ENCODE measurements around the gene NRXN2.

NRXN2 gene

GRCh38 chr11:64592234-64592615 lies 130.8 kb downstream of the NRXN2 start:
- H3K4me3 ChIP-seq (ENCODE audit: low read depth, low read length, poor library complexity, severe bottlenecking): no peak overlapping the region
- no peaks in the 10 kb centered on the region for H3F3A ChIP-seq (ENCODE audit: insufficient read depth, low read length)
- peaks cover 3% of the 10 kb centered on the region; the same call in 1 of the 2 replicates for H3K27me3 ChIP-seq (ENCODE audit: insufficient read depth, low read length)
- TF ChIP-seq, protein P1, sequence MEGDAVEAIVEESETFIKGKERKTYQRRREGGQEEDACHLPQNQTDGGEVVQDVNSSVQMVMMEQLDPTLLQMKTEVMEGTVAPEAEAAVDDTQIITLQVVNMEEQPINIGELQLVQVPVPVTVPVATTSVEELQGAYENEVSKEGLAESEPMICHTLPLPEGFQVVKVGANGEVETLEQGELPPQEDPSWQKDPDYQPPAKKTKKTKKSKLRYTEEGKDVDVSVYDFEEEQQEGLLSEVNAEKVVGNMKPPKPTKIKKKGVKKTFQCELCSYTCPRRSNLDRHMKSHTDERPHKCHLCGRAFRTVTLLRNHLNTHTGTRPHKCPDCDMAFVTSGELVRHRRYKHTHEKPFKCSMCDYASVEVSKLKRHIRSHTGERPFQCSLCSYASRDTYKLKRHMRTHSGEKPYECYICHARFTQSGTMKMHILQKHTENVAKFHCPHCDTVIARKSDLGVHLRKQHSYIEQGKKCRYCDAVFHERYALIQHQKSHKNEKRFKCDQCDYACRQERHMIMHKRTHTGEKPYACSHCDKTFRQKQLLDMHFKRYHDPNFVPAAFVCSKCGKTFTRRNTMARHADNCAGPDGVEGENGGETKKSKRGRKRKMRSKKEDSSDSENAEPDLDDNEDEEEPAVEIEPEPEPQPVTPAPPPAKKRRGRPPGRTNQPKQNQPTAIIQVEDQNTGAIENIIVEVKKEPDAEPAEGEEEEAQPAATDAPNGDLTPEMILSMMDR (IDR thresholded peaks at IDR 0.05; ENCODE audit: low read length): no peak
- TF ChIP-seq EZH2 (IDR thresholded peaks at IDR 0.05; ENCODE audit: borderline replicate concordance, low read length): no peak
- H3K4me1 ChIP-seq (ENCODE audit: insufficient read depth, low read length, severe bottlenecking): no peaks in the 10 kb centered on the region
- no peaks in the 10 kb centered on the region for H3K79me2 ChIP-seq (ENCODE audit: insufficient read depth, low read length)
- 0 out of 2 replicates have a peak, but pooled peaks cover 3% of the 10 kb centered on the region for H3K9me3 ChIP-seq (ENCODE audit: low read length)
- no peak overlapping the region for H3K9ac ChIP-seq (ENCODE audit: low read length)
- H2AFZ ChIP-seq (ENCODE audit: low read length): no peak overlapping the region
- H3K9me2 ChIP-seq (ENCODE audit: low read depth, low read length): no peaks in the 10 kb centered on the region
- no peaks in the 10 kb centered on the region for H3K36me3 ChIP-seq (ENCODE audit: insufficient read depth, low read length)
- no peak overlapping the region for H3K27ac ChIP-seq (ENCODE audit: low read depth, low read length, poor library complexity, severe bottlenecking)
- H4K20me1 ChIP-seq (ENCODE audit: insufficient read depth, low read length): no peaks in the 10 kb centered on the region
- no peak overlapping the region for H3K4me2 ChIP-seq (ENCODE audit: low read length)

GRCh38 chr11:64591257-64592233 lies 131.5 kb downstream of the NRXN2 start:
- H2AFZ ChIP-seq (ENCODE audit: low read length): no peak overlapping the region
- no peaks in the 10 kb centered on the region for H4K20me1 ChIP-seq (ENCODE audit: insufficient read depth, low read length)
- H3F3A ChIP-seq (ENCODE audit: insufficient read depth, low read length): no peaks in the 10 kb centered on the region
- no peaks in the 10 kb centered on the region for H3K4me1 ChIP-seq (ENCODE audit: insufficient read depth, low read length, severe bottlenecking)
- H3K9me2 ChIP-seq (ENCODE audit: low read depth, low read length): no peaks in the 10 kb centered on the region
- no peaks in the 10 kb centered on the region for H3K36me3 ChIP-seq (ENCODE audit: insufficient read depth, low read length)
- no peak overlapping the region for H3K4me3 ChIP-seq (ENCODE audit: low read depth, low read length, poor library complexity, severe bottlenecking)
- H3K27ac ChIP-seq (ENCODE audit: low read depth, low read length, poor library complexity, severe bottlenecking): no peak overlapping the region
- H3K4me2 ChIP-seq (ENCODE audit: low read length): no peak overlapping the region
- no peaks in the 10 kb centered on the region for H3K79me2 ChIP-seq (ENCODE audit: insufficient read depth, low read length)
- H3K9me3 ChIP-seq (ENCODE audit: low read length): 0 out of 2 replicates have a peak, but pooled peaks cover 3% of the 10 kb centered on the region
- no peak for TF ChIP-seq EZH2 (IDR thresholded peaks at IDR 0.05; ENCODE audit: borderline replicate concordance, low read length)
- TF ChIP-seq, protein P1 (IDR thresholded peaks at IDR 0.05; ENCODE audit: low read length): no peak
- no peak overlapping the region for H3K9ac ChIP-seq (ENCODE audit: low read length)
- peaks cover 3% of the 10 kb centered on the region; the same call in 1 of the 2 replicates for H3K27me3 ChIP-seq (ENCODE audit: insufficient read depth, low read length)

GRCh38 chr11:64590763-64591221 lies 132.2 kb downstream of the NRXN2 start, which contains the start of gene SLC22A12:
TSS of gene SLC22A12 (plus strand) at chr11:64591220. CDS start at chr11:64591557, 337 bp downstream.
- no peak within 1 kb of the TSS for H3K4me3 ChIP-seq (ENCODE audit: low read depth, low read length, poor library complexity, severe bottlenecking)
- no peaks in the 10 kb centered on the region for H3K4me1 ChIP-seq (ENCODE audit: insufficient read depth, low read length, severe bottlenecking)
- TF ChIP-seq, protein P1 (IDR thresholded peaks at IDR 0.05; ENCODE audit: low read length): no peak
- no peak for TF ChIP-seq EZH2 (IDR thresholded peaks at IDR 0.05; ENCODE audit: borderline replicate concordance, low read length)
- no peak within 1 kb of the TSS for H3K9ac ChIP-seq (ENCODE audit: low read length)
- no peak within 1 kb of the TSS for H2AFZ ChIP-seq (ENCODE audit: low read length)
- 0 out of 2 replicates have a peak, but pooled peaks cover 2% of the 10 kb centered on the region for H3K9me3 ChIP-seq (ENCODE audit: low read length)
- no peak within 1 kb of the TSS for H3K27ac ChIP-seq (ENCODE audit: low read depth, low read length, poor library complexity, severe bottlenecking)
- no peaks in the 10 kb centered on the region for H3K36me3 ChIP-seq (ENCODE audit: insufficient read depth, low read length)
- no peaks in the 10 kb centered on the region for H3F3A ChIP-seq (ENCODE audit: insufficient read depth, low read length)
- H3K4me2 ChIP-seq (ENCODE audit: low read length): no peak within 1 kb of the TSS
- no peaks in the 10 kb centered on the region for H4K20me1 ChIP-seq (ENCODE audit: insufficient read depth, low read length)
- no peaks in the 10 kb centered on the region for H3K79me2 ChIP-seq (ENCODE audit: insufficient read depth, low read length)
- H3K9me2 ChIP-seq (ENCODE audit: low read depth, low read length): no peaks in the 10 kb centered on the region
- peaks cover 3% of the 10 kb centered on the region; the same call in 1 of the 2 replicates for H3K27me3 ChIP-seq (ENCODE audit: insufficient read depth, low read length)
